Keratinocyte (primary cell): ENCODE results near the gene PYGM. TPM values are rescaled to one million over a fixed set of nuclear protein-coding genes. Genes with fewer than 3 reads are reported as not detected.
A peak's percentile ranks its signal among the peaks of the same experiment; 100 is the strongest.

Experiments
- DNase-seq: peaks from one replicate; pipeline ENCODE4 v3.0.0-alpha.2; 2011; ENCODE audit warnings: low read depth, missing footprints, low spot score
- FAIRE-seq: peaks from 2 replicates; lab custom pipeline; 2011; peaks lifted over from hg19 to GRCh38; lab: Jason Lieb, UNC
- H2AFZ ChIP-seq: 2 replicates; pipeline ENCODE4 v1.6.0; 2012; ENCODE audit warnings: low read length, control low read depth, inconsistent platforms; ENCODE audit not compliant: control insufficient read depth
- H3K27ac ChIP-seq: 2 replicates; pipeline ENCODE4 v1.5.1; 2011; ENCODE audit warnings: low read length; ENCODE audit not compliant: control insufficient read depth, insufficient read depth
- H3K27me3 ChIP-seq: 3 replicates; pipeline ENCODE4 v1.6.0; 2011; ENCODE audit warnings: low read length; ENCODE audit not compliant: control insufficient read depth, insufficient read depth; ENCODE audit errors: extremely low read depth
- H3K36me3 ChIP-seq, 2 experiments: 2 replicates in 1 of 2; 3 replicates in 1 of 2; pipeline ENCODE4 v1.5.1; 2011; ENCODE audit warnings: low read length in 2 of 2, mild to moderate bottlenecking in 1 of 2; ENCODE audit not compliant: control insufficient read depth in 2 of 2, insufficient read depth in 2 of 2; ENCODE audit errors: extremely low read depth in 1 of 2
- H3K4me1 ChIP-seq: 3 replicates; pipeline ENCODE4 v1.5.1; 2011; ENCODE audit warnings: low read length; ENCODE audit not compliant: control insufficient read depth, insufficient read depth; ENCODE audit errors: extremely low read depth
- H3K4me2 ChIP-seq: 3 replicates; pipeline ENCODE4 v1.6.0; 2011; ENCODE audit warnings: low read depth, low read length; ENCODE audit not compliant: control insufficient read depth, insufficient read depth; ENCODE audit errors: extremely low read depth
- H3K4me3 ChIP-seq, 3 experiments: fragments of 200-600 bp in 1 of 3; sonication (generic) in 1 of 3; 2 replicates in 2 of 3; 3 replicates in 1 of 3; pipeline ENCODE4 v1.5.1; 2011 to 2016; ENCODE audit warnings: low read length in 3 of 3, mild to moderate bottlenecking in 3 of 3, control low read depth in 2 of 3, inconsistent platforms in 1 of 3, low read depth in 1 of 3, mixed read lengths in 1 of 3, mixed run types in 1 of 3, moderate library complexity in 1 of 3; ENCODE audit not compliant: control insufficient read depth in 2 of 3, insufficient read depth in 2 of 3; ENCODE audit errors: extremely low read depth in 1 of 3
- H3K79me2 ChIP-seq: 2 replicates; pipeline ENCODE4 v1.6.0; 2012; ENCODE audit warnings: low read length; ENCODE audit not compliant: control insufficient read depth, insufficient read depth
- H3K9ac ChIP-seq: 3 replicates; pipeline ENCODE4 v1.6.0; 2011; ENCODE audit warnings: low read length; ENCODE audit not compliant: control insufficient read depth, insufficient read depth; ENCODE audit errors: extremely low read depth
- H3K9me1 ChIP-seq: 3 replicates; pipeline ENCODE4 v1.6.0; 2011; ENCODE audit warnings: low read length; ENCODE audit not compliant: control insufficient read depth, insufficient read depth; ENCODE audit errors: extremely low read depth
- H3K9me3 ChIP-seq: 2 replicates; pipeline ENCODE4 v1.5.1; 2012; ENCODE audit warnings: low read depth, low read length; ENCODE audit not compliant: control insufficient read depth
- H4K20me1 ChIP-seq: 3 replicates; pipeline ENCODE4 v1.6.0; 2011; ENCODE audit warnings: low read length; ENCODE audit not compliant: control insufficient read depth, insufficient read depth; ENCODE audit errors: extremely low read depth
- EZH2 ChIP-seq: IDR thresholded peaks from one replicate; pipeline ENCODE4 v1.6.1; 2012; ENCODE audit warnings: inconsistent platforms, mild to moderate bottlenecking, low read length, moderate library complexity
- dilution Hi-C: fragments of 300-500 bp; cut with MboI; formaldehyde crosslinking; loops from one replicate; pipeline ENCODE4 v1.7.0; 2020; ENCODE audit warnings: low sequenced_read_pairs; ENCODE audit not compliant: extremely low pct_ligation_motif_present
- polyA plus RNA-seq, 5 experiments: library from polyadenylated mRNA; depleted of rRNA in 3 of 5; stranded (reverse) in 3 of 5; stranded (forward) in 1 of 5; unstranded in 1 of 5; fragments of >200 nt; gene quantifications; 1 replicate in 1 of 5; 2 replicates in 3 of 5; 3 replicates in 1 of 5; pipeline versions ENCODE4 v1.2.1 to v1.2.3, GENCODE V29; 2011 to 2012; ENCODE audit warnings: missing spikeins in 2 of 5, low read depth in 1 of 5, low replicate concordance in 1 of 5
- TF ChIP-seq, protein P1 (sequence below), 3 experiments: IDR thresholded peaks in 1 of 3; conservative IDR thresholded peaks in 1 of 3; optimal IDR thresholded peaks in 1 of 3; 2 replicates in 2 of 3; 3 replicates in 1 of 3; pipeline versions ENCODE3 to v1.5.1; 2011; ENCODE audit warnings: low read length in 3 of 3, mild to moderate bottlenecking in 3 of 3, moderate library complexity in 2 of 3, control low read depth in 1 of 3, inconsistent platforms in 1 of 3; ENCODE audit not compliant: insufficient read depth in 2 of 3; ENCODE audit errors: extremely low read depth in 1 of 3

Gene PYGM
- polyA plus RNA-seq, 1 donor (not counting 4 experiments of a cell fraction or from before 2014, with no cell fraction given): 0.05 TPM

DNA sequence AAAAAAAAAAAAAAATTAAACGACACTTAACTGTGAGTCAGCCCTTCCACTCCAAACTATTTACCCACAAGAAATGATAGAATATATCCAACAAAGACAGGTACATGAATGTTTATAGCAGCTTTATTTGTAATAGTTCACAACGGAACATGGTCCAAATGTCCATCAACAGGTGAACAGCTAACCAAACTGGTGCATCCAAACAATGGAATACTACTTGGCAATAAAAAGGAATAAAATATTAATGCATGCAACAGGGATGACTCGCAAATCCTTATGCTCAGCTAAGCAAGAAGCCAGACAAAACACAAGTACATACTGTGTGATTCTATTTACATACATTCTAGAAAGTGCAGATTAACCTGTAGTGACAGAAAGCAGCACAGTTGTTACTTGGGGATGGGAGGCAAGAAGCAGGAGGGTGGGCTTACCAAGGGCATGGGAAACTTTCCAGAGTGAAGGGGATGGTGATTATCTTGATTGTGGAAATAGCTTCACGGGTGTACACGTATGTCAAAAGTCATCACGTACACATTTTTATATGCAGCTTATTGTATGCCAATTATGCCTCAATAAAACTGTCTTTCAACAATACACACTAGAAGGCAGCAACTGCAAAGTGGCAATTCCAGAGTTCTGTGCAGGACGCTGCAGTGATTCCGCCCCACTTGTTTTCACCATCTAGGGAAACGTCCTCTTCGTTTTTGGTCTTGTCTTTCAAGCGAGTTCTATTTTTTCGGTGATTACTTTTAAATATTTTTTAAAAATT is 25.2 kb upstream of the PYGM start:
- Histone ChIP-seq H3K9me3 (no peaks in the 10 kb centered on the region), H2AFZ (no peak overlapping the region), H3K27me3 (no peaks in the 10 kb centered on the region), H3K36me3 (peaks cover 0 to 3% of the 10 kb centered on the region in 2 experiments), H3K27ac (no peak overlapping the region), H3K9ac (no peak overlapping the region), H3K9me1 (no peaks in the 10 kb centered on the region), H3K4me2 (no peak overlapping the region), H3K4me3 (no peak overlapping the region), H3K4me1 (no peaks in the 10 kb centered on the region), H4K20me1 (no peaks in the 10 kb centered on the region), H3K79me2 (no peaks in the 10 kb centered on the region)
- DNase-seq: no peak
- dilution Hi-C loops: no loop called here
- no peak for FAIRE-seq
- no peak for TF ChIP-seq EZH2
- TF ChIP-seq, protein P1, sequence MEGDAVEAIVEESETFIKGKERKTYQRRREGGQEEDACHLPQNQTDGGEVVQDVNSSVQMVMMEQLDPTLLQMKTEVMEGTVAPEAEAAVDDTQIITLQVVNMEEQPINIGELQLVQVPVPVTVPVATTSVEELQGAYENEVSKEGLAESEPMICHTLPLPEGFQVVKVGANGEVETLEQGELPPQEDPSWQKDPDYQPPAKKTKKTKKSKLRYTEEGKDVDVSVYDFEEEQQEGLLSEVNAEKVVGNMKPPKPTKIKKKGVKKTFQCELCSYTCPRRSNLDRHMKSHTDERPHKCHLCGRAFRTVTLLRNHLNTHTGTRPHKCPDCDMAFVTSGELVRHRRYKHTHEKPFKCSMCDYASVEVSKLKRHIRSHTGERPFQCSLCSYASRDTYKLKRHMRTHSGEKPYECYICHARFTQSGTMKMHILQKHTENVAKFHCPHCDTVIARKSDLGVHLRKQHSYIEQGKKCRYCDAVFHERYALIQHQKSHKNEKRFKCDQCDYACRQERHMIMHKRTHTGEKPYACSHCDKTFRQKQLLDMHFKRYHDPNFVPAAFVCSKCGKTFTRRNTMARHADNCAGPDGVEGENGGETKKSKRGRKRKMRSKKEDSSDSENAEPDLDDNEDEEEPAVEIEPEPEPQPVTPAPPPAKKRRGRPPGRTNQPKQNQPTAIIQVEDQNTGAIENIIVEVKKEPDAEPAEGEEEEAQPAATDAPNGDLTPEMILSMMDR (optimal IDR thresholded peaks at IDR 0.05 in 1 of 3, IDR thresholded peaks at IDR 0.05 in 1 of 3, conservative IDR thresholded peaks at IDR 0.05 in 1 of 3; ENCODE audit: extremely low read depth in 1 of 3, insufficient read depth in 2 of 3, low read length in 3 of 3): no peak

DNA sequence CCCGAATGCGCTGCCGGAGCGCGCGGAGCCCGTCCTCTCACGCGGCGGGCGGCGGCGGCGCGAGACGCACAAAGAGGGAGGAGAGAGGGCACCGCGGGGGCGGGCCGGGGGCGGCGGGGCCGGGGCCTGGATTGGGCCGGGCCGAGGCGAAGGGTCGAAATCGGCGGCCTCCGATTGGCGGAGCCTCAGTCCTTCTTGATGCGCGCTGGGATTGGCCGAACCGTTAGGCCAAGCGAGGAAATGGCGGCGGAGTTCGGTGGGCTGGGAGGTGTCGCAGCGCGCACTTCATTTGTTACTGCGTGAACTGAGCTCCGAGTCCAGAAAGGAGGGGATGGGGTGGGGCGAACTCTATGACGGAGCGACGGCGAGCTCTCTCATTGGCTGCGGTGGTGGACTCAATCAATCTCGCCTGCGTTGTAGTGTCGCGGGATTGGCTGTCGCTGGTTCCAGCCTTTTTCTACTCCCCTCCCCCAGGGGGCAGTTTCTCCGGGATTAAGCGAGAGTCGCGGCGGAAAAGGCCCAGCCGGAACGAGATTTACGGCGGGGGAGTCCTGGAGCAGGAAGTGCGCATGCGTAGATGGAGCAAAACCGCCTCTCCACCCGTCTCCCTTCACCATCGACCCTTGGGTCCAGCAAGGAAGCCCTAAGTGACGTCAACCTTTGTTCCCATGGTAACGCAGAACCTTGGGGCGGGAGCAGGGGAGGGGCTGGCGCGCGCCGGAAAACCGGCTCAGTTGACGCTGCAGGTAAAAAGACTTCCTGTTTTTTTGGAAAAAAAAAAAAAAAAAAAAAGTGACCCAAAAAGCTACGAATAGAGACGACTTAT is 18.9 kb upstream of the PYGM start, which contains the start of gene SF1:
Gene SF1, minus strand, starts transcription at position 70 of the 826 bp plus-strand sequence. CDS start 150 bp downstream, outside the sequence.
- no peaks in the 10 kb centered on the region for H3K9me3 ChIP-seq
- peak within 1 kb of the TSS; percentile 86 for H2AFZ ChIP-seq
- peaks cover 34% of the 10 kb centered on the region for H4K20me1 ChIP-seq
- H3K9ac ChIP-seq: peak within 1 kb of the TSS; percentile 91
- peak; percentile 97 for DNase-seq
- dilution Hi-C loops: no loop called here
- peak within 1 kb of the TSS; percentile 100 for H3K4me2 ChIP-seq
- TF ChIP-seq EZH2: no peak
- TF ChIP-seq, protein P1 (optimal IDR thresholded peaks at IDR 0.05 in 1 of 3, IDR thresholded peaks at IDR 0.05 in 1 of 3, conservative IDR thresholded peaks at IDR 0.05 in 1 of 3; ENCODE audit: extremely low read depth in 1 of 3, insufficient read depth in 2 of 3, low read length in 3 of 3): no peak
- peaks cover 16 to 30% of the 10 kb centered on the region in 2 experiments for H3K36me3 ChIP-seq
- peak; percentile 74 for FAIRE-seq
- no peaks in the 10 kb centered on the region for H3K9me1 ChIP-seq
- H3K4me1 ChIP-seq: peaks cover 16% of the 10 kb centered on the region
- H3K4me3 ChIP-seq: peak within 1 kb of the TSS; percentile 67 to 100 (median 99)
- no peaks in the 10 kb centered on the region for H3K27me3 ChIP-seq
- H3K79me2 ChIP-seq: peaks cover 39% of the 10 kb centered on the region
- H3K27ac ChIP-seq: peak within 1 kb of the TSS; percentile 93
